NCI-H2227 (cell line): ENCODE measurements around the gene ALDH4A1.
A peak's percentile ranks its signal among the peaks of the same experiment; 100 is the strongest.

ENCODE experiments used
- DNase-seq: peaks from one replicate; lab custom pipeline; 2025; ENCODE audit not compliant: unreplicated experiment; lab: John Stamatoyannopoulos, UW

ALDH4A1 gene

GRCh38 chr1:18922848-18923755 is 20.7 kb upstream of the ALDH4A1 start:
- DNase-seq = no peak

GRCh38 chr1:18922319-18922726 is 20.0 kb upstream of the ALDH4A1 start:
- peak; percentile 36 for DNase-seq

GRCh38 chr1:18921516-18922251 is 19.3 kb upstream of the ALDH4A1 start:
- no peak for DNase-seq

- DNase-seq = no peak
Measured at GRCh38 chr1:18920931-18921330, 18.6 kb upstream of the ALDH4A1 start.

- DNase-seq = no peak
Measured at GRCh38 chr1:18919956-18920355, 17.6 kb upstream of the ALDH4A1 start.

- DNase-seq = no peak
Measured at GRCh38 chr1:18919197-18919905, 17.0 kb upstream of the ALDH4A1 start.

- DNase-seq = no peak
Measured at GRCh38 chr1:18918417-18918816, 16.1 kb upstream of the ALDH4A1 start.

- no peak for DNase-seq
Measured at GRCh38 chr1:18917071-18917799, 14.9 kb upstream of the ALDH4A1 start.

- no peak for DNase-seq
Measured at GRCh38 chr1:18915341-18915740, 13.0 kb upstream of the ALDH4A1 start.

- peak; percentile 72 for DNase-seq
Measured at GRCh38 chr1:18913065-18913835, 10.9 kb upstream of the ALDH4A1 start.

- no peak for DNase-seq
Measured at GRCh38 chr1:18912550-18912949, 10.2 kb upstream of the ALDH4A1 start.

GRCh38 chr1:18908911-18909771 is 6.8 kb upstream of the ALDH4A1 start:
- DNase-seq = no peak

- DNase-seq = no peak
Measured at GRCh38 chr1:18907917-18908845, 5.8 kb upstream of the ALDH4A1 start.

GRCh38 chr1:18907021-18907916 is 4.9 kb upstream of the ALDH4A1 start:
- DNase-seq = peak; percentile 65

- no peak for DNase-seq
Measured at GRCh38 chr1:18903291-18903756, 969 bp upstream of the ALDH4A1 start.

- DNase-seq = peak; percentile 61
Measured at GRCh38 chr1:18901952-18902522, 318 bp downstream of the ALDH4A1 start.
